NK-92 (cell line): ENCODE data around the gene ZFYVE9.

Experiments used
- DNase-seq: peaks from one replicate; lab custom pipeline; 2025; ENCODE audit not compliant: unreplicated experiment; lab: John Stamatoyannopoulos, UW

Gene ZFYVE9

GRCh38 chr1:52239708-52240001 is 97.8 kb downstream of the ZFYVE9 start:
- DNase-seq, result no peak

DNA sequence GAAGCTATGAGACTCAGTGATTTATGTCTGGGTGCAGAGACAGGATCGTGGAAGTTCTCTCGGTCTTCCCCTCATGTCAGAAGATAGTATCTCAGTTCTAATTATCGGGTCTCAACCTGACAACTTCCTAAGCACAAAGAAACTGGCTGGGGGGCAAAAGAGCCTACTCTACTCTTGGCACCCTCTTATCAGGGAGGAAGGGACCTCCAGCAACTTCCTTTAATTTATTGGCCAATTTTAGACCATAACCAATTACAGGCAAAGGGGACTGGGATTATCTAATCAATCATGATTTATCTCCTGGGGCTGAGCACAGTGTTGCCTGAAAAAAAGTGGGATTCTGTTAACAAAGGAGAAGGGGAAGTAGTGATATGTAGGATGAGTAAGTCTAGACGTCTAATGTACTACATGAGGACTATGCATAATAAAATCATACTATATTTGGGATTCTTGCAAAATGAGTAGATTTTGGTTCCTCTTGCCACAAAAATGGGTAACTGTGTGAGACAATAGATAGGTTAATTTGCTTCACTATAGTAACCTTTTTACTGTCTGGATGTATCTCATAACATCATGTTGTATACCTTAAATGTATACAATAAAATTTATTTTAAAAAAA is 98.8 kb downstream of the ZFYVE9 start:
- no peak for DNase-seq

GRCh38 chr1:52243221-52243987 is 101.5 kb downstream of the ZFYVE9 start:
- no peak for DNase-seq

GRCh38 chr1:52249831-52250230 is 107.9 kb downstream of the ZFYVE9 start:
- no peak for DNase-seq

DNA sequence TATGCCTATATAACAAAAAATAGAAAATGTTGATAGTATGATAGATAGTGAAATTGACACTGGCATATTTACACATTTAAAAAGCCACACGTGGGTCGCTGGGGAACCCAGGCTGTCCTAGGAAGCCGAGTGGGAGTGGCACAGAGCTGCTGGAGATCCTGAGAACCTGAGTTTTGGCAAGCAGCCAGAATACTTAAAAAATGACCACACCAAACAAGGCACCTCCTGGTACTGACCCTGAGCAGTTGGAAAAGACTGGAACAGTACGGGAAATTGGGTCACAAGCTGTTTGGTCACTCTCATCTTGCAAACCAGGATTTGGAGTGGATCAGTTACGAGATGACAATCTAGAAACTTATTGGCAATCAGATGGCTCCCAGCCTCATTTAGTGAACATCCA is 111.5 kb downstream of the ZFYVE9 start:
- no peak for DNase-seq

DNA sequence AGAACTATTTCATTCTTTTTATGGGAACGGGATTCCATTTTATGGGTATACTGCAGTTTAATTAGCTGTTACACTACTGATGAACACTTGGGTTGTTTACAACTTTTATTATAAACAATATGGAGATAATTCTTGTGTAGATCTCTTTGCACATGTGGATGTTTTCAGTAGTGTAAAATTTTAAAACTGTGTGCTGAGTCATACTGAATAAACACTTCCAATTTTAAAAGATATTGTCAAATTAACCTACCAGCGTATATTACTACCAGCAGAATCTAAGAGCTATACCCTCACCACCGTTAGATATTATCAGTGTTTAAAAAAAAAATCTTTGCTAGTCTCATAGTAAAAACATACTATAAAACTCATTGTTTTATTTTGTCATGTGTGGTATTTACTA is 118.0 kb downstream of the ZFYVE9 start:
- DNase-seq, result no peak

DNA sequence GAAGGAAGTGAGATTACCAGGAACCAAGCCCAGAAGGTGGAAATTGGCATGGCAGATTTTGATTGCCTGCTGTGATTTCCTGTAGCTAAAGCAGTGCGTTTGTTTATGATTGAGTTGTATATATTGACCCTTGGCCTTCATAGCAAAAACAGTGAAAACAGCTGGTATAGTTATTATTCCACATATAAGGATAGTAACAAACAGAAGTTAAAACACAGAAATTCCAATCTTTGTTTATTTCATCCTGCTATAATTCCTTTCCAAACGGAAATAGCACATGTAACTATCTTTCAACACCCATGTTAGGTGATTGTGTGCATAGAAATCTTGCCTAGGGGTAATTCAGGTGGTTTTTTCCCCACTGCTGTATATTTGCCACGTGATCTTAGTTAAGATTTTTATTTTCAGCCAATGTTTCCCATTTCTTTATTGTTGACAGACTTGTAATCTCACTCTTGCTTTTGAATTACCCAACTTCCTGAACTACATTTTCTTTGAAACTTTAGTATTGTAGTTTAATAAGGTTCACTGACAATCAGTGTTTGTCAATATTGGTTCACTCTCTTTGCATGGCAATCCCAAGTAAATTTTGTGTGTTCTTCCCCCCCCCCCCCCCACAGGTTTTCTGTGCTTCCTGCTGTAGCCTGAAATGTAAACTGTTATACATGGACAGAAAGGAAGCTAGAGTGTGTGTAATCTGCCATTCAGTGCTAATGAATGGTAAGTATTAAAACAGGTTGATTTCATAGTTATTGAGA is 121.4 kb downstream of the ZFYVE9 start:
- no peak for DNase-seq

- DNase-seq, result no peak
These were observed 122.7 kb downstream of the ZFYVE9 start for GRCh38 chr1:52264530-52265115.

DNA sequence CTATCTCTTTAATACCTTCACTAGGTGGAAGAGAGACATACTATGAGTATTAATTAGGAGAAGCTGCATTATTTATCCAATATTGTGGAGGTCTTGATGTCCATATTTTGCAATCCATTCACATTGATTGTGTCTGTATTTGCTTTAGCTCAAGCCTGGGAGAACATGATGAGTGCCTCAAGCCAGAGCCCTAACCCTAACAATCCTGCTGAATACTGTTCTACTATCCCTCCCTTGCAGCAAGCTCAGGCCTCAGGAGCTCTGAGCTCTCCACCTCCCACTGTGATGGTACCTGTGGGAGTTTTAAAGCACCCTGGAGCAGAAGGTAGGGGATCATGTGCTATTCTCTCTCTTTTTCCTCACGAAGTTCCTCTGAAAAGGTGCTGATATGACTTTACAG is 124.6 kb downstream of the ZFYVE9 start:
- DNase-seq, result no peak

DNA sequence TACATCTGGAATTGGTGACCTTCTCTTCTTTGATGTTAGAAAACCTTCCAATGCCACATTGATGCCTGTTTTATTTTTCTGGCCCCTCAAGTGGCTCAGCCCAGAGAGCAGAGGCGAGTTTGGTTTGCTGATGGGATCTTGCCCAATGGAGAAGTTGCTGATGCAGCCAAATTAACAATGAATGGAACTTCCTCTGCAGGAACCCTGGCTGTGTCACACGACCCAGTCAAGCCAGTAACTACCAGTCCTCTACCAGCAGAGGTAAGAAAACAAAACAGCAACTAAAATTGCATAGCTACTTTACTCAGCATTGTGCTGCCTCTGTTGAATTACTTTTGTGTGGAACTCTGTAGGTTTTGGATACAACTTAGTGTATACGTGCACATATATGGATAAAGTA is 126.5 kb downstream of the ZFYVE9 start:
- no peak for DNase-seq

DNA sequence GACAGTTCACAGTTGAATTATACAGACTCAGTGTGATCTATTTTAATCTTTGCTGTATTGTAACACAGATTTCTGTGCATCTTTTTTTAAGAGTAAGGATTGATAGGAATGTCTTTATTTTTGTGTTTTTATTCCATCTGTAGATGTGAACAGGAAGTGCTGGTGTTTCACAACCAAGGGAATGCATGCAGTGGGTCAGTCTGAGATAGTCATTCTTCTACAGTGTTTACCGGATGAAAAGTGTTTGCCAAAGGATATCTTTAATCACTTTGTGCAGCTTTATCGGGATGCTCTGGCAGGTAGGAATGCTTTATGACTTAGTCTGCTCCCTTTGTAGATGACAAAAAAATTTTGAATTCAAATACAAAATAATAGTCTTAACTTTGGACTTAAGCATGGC is 139.6 kb downstream of the ZFYVE9 start:
- DNase-seq, result no peak

- DNase-seq, result no peak
These were observed 146.4 kb downstream of the ZFYVE9 start for GRCh38 chr1:52288286-52288685.

DNA sequence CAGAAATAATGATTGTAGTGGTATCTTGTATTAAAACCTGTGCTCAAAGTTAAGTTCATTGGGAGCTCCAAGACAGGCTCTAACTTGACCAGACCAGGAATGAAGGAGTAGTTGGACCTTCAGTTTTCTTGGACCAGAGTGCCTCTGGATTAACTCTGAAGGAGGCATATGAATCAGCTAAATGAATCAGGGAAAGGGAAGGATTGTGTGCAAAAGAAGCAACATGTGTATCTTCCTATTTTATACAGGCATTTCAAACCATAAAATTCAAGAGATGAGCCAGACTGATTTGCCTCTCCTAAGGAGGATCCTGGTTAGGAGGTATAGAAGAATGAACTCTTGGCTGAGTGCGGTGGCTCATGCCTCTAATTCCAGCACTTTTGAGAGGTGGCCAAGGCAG is 152.7 kb downstream of the ZFYVE9 start:
- DNase-seq, result no peak

DNA sequence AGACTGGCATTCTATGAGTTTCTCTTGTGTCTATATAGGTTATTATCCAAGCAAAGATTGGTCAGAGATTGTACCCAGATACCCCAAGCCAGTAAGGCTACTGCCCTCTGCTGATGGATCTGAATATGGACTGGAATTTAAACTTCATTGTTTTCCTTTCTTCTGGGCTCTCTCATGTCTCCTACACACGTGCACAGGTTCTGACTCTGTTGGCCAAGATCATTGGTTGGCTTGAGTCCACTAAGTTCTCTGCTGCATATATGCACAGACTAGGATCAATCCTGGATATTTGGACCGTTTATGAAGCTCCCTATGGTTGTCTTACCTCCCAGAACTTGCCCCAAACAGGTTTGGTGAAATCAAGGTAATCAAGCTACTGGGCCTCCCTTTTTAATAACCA is 154.5 kb downstream of the ZFYVE9 start:
- no peak for DNase-seq

DNA sequence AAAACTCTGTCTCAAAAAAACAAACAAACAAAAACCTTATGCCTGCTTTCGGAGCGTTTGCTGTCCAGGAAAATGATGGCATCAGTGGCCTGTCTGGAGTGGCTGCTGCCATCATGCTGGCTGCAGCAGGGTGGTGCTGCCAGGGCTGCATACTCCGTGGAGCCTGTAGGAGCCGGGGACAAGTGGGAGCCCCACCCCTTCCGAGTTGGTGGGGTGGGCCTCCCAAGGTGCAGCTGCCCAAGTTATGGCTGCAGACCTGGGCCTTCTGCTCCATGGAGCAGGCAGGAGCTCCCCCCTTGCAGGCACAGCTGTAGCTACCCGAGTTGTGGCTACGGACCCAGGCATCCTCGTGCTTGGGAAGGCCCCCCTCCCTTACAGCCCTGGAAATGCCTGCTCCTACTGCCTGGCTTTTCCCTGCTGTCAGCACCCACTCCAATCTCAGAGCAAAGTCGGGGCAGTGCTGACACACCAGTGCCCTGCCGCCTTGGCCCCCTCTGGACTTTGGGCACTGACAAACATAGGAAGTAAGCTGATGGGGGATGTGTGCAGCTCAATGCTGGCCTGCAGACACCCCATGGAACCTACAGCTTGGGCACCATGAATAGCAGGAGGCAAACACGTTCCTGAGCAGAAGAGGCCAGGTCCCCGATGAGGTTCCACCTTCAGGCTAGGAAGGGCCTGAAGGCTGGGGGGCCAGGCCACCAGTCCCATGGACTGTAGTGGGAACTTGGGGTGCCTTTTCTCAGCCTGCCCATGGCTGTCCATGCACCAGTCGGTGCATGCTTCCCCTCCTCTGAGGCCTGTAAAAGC is 163.7 kb downstream of the ZFYVE9 start:
- no peak for DNase-seq

- DNase-seq, result no peak
These were observed 164.5 kb downstream of the ZFYVE9 start for GRCh38 chr1:52306227-52307006.

- DNase-seq, result no peak
These were observed 179.2 kb downstream of the ZFYVE9 start for GRCh38 chr1:52321061-52321460.

- no peak for DNase-seq
These were observed 181.8 kb downstream of the ZFYVE9 start for GRCh38 chr1:52323731-52324130.

DNA sequence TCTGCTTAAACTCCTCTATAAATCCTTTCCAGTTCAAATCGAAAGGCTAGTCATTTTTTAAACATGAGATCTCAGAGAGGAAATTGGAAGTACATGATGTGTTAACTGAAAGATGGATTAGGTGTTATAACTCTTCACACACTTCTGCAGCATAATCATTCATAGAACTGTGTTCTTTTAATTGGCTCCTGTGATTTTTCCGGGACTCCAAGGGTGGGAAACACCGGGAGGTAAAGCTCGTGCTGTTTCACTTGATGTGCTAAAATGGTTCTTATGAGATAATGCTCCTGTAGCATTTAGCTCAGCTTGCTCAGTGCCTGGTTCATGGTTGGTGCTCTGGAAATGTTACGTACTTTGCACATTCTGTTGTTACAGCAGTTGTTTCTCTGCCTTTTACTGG is 183.9 kb downstream of the ZFYVE9 start:
- no peak for DNase-seq

GRCh38 chr1:52328615-52329014 is 186.7 kb downstream of the ZFYVE9 start:
- no peak for DNase-seq
